Stimulated activated CD4-positive, alpha-beta T cell treated with anti-CD3 and anti-CD28 coated beads, TNF-alpha, amount 100 ng/mL, for 1 hour (primary cell): ENCODE data around the gene UBE2C.

Experiments
- DNase-seq, 3 donors: peaks; one replicate each; pipeline ENCODE4 v3.0.0-alpha.2; 2020; ENCODE audit warnings: low read depth in 3 of 3, low spot score in 1 of 3

The UBE2C gene

DNA sequence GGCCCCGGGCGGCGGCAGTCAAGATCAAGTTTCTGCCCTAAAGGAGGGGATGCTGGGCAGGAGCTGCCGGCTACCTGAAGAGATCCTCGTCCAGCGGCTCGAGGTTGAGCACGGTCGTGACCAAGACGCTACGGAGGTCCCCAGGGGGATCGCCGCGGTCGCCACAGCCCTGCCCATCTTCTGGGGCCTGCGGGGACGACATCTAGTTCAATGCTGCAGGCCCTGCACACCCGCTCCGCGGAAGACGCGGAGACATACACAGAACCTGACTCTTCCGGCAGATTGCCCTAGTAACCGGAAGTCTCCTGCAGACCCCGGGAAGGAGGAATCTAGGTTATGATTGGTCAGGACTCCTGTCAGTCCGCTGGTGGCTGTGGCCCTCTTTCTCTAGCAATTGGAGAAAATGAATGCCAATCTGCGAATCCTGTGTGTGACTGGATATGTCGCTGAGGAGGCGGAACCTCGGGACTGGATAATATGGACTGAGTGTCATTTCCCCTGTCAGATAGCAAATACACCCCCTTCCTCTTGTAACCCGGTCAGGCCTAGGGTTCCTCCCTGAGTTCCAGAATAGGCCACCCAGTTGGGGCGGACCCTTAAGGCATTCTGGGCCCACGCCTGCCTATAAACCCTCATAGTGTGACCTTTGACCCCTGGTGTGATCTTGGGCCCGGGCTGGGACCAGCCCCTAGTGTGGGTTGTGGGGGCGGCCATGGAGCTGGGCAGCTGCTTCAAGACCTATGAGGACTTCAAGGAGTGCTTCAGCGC is 44.9 kb downstream of the UBE2C start, which contains the start of the genes ACOT8 and ZSWIM3:
TSS of gene ACOT8 (minus strand) at position 279 of the 768 bp plus-strand sequence. CDS start at position 202, 77 bp downstream.
TSS of gene ZSWIM3 (plus strand) at position 501 of the 768 bp plus-strand sequence. CDS start at position 713, 212 bp downstream.
- peak; percentile 60 to 93 (median 87) for DNase-seq

DNA sequence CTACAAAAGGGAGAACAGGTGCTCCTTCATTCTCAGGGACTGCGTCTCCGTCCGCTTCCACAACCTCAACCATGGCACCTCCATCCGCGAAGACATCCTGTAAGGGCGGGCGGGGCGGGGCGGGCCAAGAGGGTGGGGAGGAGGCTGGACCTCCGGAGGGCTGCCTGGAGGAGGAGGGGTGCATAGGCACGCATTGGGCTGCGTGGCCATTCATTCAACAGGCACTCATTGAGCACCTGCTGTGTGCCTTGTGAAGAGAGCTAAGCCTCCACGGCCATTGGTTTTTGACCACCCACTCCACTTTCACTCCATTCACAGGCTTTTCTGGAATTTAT is 45.4 kb downstream of the UBE2C start:
- DNase-seq = no peak

DNA sequence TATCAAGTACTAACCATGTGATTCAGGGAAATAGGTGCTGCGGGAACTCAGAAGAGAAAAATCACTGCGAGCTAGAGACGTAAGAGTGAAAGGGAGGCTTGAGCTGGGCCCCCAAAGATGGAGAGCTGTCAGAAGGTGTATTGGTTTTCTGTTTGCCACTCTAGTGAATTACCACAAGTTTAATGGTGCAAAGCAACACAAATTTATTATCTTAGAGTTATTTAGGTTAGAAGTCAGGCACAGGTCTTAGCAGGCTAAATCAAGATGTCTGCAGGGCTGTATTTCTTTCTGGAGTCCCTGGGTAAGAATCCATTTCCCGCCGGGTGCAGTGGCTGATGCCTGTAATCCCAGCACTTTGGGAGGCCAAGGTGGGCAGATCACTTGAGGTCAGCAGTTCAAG is 47.5 kb downstream of the UBE2C start:
- no peak for DNase-seq

DNA sequence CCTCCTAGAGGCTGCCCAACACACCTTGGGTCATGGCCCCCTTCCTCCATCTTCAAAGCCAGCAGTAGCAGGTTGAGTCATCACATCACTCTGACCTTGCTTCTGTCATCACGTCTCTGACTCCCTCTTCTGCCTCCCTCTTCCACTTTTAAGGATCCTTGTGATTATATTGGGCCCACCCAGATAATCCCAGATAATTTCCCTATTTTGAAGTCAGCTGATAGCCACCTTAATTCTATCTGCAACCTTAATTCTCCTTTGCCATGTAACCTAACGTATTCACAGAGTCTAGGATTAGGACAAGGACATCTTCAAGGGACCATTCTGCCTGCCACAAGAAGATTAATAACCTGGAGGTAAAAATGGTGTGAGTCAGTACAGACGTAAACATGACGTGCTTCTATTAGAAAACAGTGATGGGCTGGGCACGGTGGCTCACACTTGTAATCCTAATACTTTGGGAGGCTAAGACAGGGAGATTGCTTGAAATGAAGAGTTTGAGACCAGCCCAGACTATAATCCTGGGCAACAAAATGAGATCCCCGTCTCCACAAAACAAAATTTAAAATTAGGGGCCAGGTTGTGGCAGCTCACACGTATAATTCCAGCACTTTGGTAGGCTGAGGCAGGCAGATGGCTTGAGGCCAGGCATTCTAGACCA is 48.2 kb downstream of the UBE2C start:
- no peak for DNase-seq

GRCh38 chr20:45861221-45862075 is 49.0 kb downstream of the UBE2C start:
- no peak for DNase-seq

DNA sequence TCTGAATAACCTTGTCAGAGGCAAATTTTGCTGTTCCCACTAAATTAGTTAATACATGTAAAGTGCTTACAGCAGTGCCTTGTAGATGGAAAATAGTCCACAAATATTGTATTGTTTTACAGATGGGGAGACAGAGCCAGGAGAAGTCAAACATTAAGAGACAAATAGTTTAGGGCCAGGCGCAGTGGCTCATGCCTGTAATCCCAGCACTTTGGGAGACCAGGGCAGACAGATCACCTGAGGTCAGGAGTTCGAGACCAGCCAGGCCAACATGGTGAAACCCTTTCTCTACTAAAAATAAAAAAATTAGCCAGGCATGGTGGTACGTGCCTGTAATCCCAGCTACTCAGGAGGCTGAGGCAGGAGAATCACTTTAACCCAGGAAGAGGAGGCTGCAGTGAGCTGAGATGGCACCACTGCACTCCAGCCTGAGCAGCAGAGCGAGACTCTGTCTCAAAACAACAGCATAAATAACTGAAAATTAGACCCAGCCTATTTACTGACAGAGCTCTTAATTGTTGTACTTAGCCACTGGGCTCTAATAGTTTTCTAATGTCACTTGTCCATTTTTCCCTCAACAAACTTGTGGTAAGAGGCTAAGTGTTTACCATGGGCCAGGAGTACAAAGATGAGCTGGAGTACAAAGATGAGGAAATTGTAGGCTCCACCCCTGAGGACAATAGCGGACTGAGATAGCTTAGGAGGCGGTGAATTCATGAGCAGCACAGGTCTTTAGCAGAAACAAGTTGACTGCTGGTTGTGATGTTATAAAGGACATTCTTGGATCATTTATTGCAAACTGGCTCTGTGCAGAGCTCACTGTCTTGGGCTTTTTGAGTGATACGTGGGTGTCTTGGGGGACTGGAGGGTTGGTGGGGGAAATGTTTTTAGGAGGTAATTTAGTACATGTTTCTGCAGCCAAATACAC is 51.4 kb downstream of the UBE2C start:
- no peak for DNase-seq

DNA sequence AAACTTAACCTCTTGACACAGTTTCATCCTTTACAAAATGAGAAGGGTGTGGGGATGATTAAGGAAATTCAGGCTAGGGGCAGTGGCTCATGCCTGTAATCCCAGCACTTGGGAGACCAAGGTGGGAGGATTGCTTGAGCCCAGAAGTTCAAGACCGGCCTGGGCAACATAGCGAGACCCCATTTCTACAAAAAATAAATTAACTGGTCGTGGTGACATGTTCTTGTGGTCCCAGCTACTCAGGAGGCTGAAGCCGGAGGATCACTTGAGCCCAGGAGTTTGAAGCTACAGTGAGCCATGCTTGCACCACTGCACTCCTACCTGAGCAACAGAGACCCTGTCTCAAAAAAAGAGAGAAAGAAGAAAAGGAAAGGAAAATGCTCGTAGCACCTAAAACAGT is 54.0 kb downstream of the UBE2C start:
- no peak for DNase-seq
